A673 (cell line): ENCODE data around the gene TACC2. TPM values are rescaled to one million over a fixed set of nuclear protein-coding genes. Genes with fewer than 3 reads are reported as not detected.

Experiments
- BruUV-seq: library from RNA; stranded (reverse); fragments of 400-500 nt; replicated peaks from 2 replicates; lab custom pipeline; 2021; lab: Mats Ljungman, UMichigan
- CTCF ChIA-PET: fragments of 300-600 bp; sonication (Branson Sonifier 250); formaldehyde crosslinking; loops from one replicate; lab custom pipeline; 2022; ENCODE audit warnings: antibody characterized with exemption; lab: Charles Lee
- POLR2A ChIA-PET: fragments of 300-600 bp; sonication (Branson Sonifier 250); formaldehyde crosslinking; loops from one replicate; lab custom pipeline; 2022; ENCODE audit warnings: antibody characterized with exemption; ENCODE audit not compliant: low non-redundant PET; lab: Charles Lee
- DNase-seq: peaks from one replicate; pipeline ENCODE4 v3.0.0-alpha.2; 2015; ENCODE audit warnings: low spot score
- H3K27ac ChIP-seq: fragments of 200-600 bp; sonication (generic); 2 replicates; pipeline ENCODE4 v1.5.1; 2016; ENCODE audit warnings: mixed run types, low read depth, mild to moderate bottlenecking, mixed read lengths, antibody characterized with exemption, low read length; ENCODE audit not compliant: poor library complexity, severe bottlenecking
- H3K27me3 ChIP-seq: fragments of 200-600 bp; sonication (generic); replicated peaks from 2 replicates; pipeline ENCODE4 v1.6.1; 2017; ENCODE audit warnings: mixed run types, low read depth, mild to moderate bottlenecking, mixed read lengths, antibody characterized with exemption, low read length; ENCODE audit not compliant: insufficient read depth, poor library complexity
- H3K36me3 ChIP-seq: fragments of 200-600 bp; sonication (generic); 2 replicates; pipeline ENCODE4 v1.6.1; 2016; ENCODE audit warnings: mixed run types, mild to moderate bottlenecking, mixed read lengths, antibody characterized with exemption, low read length; ENCODE audit not compliant: insufficient read depth, poor library complexity, severe bottlenecking
- H3K4me1 ChIP-seq: fragments of 200-600 bp; sonication (generic); 2 replicates; pipeline ENCODE4 v1.6.1; 2017; ENCODE audit warnings: mixed run types, mild to moderate bottlenecking, mixed read lengths, antibody characterized with exemption, low read length; ENCODE audit not compliant: insufficient read depth, poor library complexity, severe bottlenecking
- H3K4me3 ChIP-seq: fragments of 200-600 bp; sonication (generic); 2 replicates; pipeline ENCODE4 v1.5.1; 2016; ENCODE audit warnings: low read depth, mixed run types, mild to moderate bottlenecking, mixed read lengths, low read length; ENCODE audit not compliant: poor library complexity, severe bottlenecking
- H3K9me3 ChIP-seq: fragments of 200-600 bp; sonication (generic); 2 replicates; pipeline ENCODE4 v1.6.1; 2016; ENCODE audit warnings: mixed run types, low read depth, mild to moderate bottlenecking, mixed read lengths, antibody characterized with exemption, low read length; ENCODE audit not compliant: poor library complexity, severe bottlenecking
- CTCF ChIP-seq: fragments of 300-800, 200-600 bp; sonication (generic); conservative IDR thresholded peaks from 2 replicates; pipeline ENCODE4 v1.5.1; 2017; ENCODE audit warnings: low read depth, mild to moderate bottlenecking, antibody characterized with exemption, low read length, moderate library complexity, mixed read lengths
- EZH2 ChIP-seq: fragments of 200-600 bp; sonication (generic); IDR thresholded peaks from 2 replicates; pipeline ENCODE4 v1.6.1; 2017; ENCODE audit warnings: borderline replicate concordance, low read depth, mild to moderate bottlenecking, mixed read lengths, antibody characterized with exemption, low read length; ENCODE audit not compliant: poor library complexity, severe bottlenecking
- intact Hi-C: fragments of 100-400 bp; cut with micrococcal nuclease; formaldehyde crosslinking; loops from one replicate; pipeline ENCODE4 v1.10.0; 2022; ENCODE audit not compliant: unreplicated experiment
- total RNA-seq: library from RNA; stranded (reverse); gene quantifications from 2 replicates; pipeline ENCODE4 v1.2.3, GENCODE V29; 2021

The TACC2 gene
- total RNA-seq, 1 experiment from 2014 or later = 0.62 TPM

GRCh38 chr10:122233857-122234348, 244.9 kb downstream of the TACC2 start:
- POLR2A ChIA-PET = no interaction called here
- Histone ChIP-seq H3K36me3 (no peaks in the 10 kb centered on the region), H3K27me3 (no peaks in the 10 kb centered on the region), H3K4me3 (no peak overlapping the region), H3K4me1 (no peaks in the 10 kb centered on the region), H3K9me3 (no peaks in the 10 kb centered on the region), H3K27ac (no peak overlapping the region)
- CTCF ChIA-PET = no interaction called here
- DNase-seq = no peak
- intact Hi-C loops = no loop called here
- no TSS peak for BruUV-seq
- no peak for TF ChIP-seq EZH2
- TF ChIP-seq CTCF = no peak

DNA sequence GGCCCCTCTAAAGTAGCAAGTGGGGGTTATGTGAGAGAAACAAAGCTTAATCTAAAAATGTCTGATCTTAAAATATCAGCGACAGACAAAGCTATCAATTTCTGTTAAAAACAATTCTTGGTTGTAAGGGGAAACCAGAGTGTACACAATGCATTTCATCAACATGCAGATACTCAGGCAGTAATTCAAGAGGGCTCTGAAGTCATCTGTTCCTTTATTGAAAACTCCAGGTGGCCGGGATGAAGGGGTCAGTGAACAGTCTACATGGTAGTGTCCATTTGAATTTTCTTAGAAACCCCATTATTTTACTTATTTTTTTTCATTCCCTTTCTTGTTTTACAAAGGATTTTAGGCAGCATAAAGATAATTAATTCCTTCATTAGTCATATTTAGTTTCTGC, 245.5 kb downstream of the TACC2 start:
- TF ChIP-seq CTCF (no peak), EZH2 (no peak)
- no peak for DNase-seq
- Histone ChIP-seq H3K27me3 (no peaks in the 10 kb centered on the region), H3K9me3 (no peaks in the 10 kb centered on the region), H3K36me3 (no peaks in the 10 kb centered on the region), H3K4me1 (no peaks in the 10 kb centered on the region), H3K4me3 (no peak overlapping the region), H3K27ac (no peak overlapping the region)
- ChIA-PET POLR2A (no interaction called here), CTCF (no interaction called here)
- intact Hi-C loops = no loop called here
- no TSS peak for BruUV-seq

DNA sequence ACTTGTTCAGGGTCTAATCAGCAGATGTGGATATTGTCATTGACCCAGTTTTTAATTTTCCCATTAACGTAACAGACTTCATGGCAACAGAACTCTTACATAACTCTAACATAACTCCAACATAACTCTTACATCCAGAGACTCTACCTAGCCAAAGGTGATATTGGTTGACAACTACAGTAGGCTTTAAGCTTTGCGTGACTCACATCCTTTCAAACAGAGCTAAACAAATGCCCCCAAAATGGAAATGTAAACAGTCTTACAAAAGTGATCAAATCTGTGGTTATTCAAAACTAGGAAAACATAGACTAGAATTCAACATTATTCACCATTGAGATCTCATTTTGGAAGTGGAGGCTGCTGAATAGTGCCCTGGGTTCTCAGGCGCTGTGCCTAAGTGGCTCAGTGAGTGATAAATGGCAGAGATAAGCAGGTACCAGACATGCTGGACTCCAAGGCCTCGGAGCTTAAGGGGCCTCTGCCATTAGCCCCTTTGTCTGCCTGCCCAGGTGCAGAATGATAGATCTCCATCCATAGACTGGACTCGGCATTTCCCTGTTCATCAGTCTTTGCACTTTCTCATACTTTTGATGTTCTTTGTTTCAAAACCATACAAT, 247.8 kb downstream of the TACC2 start:
- Histone ChIP-seq H3K4me1 (no peaks in the 10 kb centered on the region), H3K9me3 (no peaks in the 10 kb centered on the region), H3K36me3 (no peaks in the 10 kb centered on the region), H3K27me3 (no peaks in the 10 kb centered on the region), H3K4me3 (no peak overlapping the region), H3K27ac (no peak overlapping the region)
- no TSS peak for BruUV-seq
- DNase-seq = no peak
- POLR2A ChIA-PET = no interaction called here
- CTCF ChIA-PET = no interaction called here
- intact Hi-C loops = no loop called here
- TF ChIP-seq EZH2 (no peak), CTCF (no peak)
